Skeletal muscle satellite cell (primary cell): ENCODE results near the gene PSPH. TPM values are rescaled to one million over a fixed set of nuclear protein-coding genes. Genes with fewer than 3 reads are reported as not detected.
"Not testable (repeated sequence)": the region's sequence is repeated elsewhere in the genome, so short reads cannot be mapped to it uniquely, and the experiment has no call there.

Source experiments
- H3K27me3 ChIP-seq: 2 replicates; pipeline ENCODE4 v1.7.0; 2013; ENCODE audit warnings: low read length; ENCODE audit not compliant: control insufficient read depth, insufficient read depth
- H3K36me3 ChIP-seq: 2 replicates; pipeline ENCODE4 v1.7.0; 2013; ENCODE audit warnings: mild to moderate bottlenecking, control low read depth, low read length; ENCODE audit not compliant: insufficient read depth
- H3K4me1 ChIP-seq: 2 replicates; pipeline ENCODE4 v1.7.0; 2013; ENCODE audit warnings: low read length; ENCODE audit not compliant: control insufficient read depth, insufficient read depth
- H3K4me2 ChIP-seq: 2 replicates; pipeline ENCODE4 v1.7.0; 2013; ENCODE audit warnings: mild to moderate bottlenecking, low read length
- H3K4me3 ChIP-seq: 2 replicates; pipeline ENCODE4 v1.7.0; 2013; ENCODE audit warnings: low read length
- H3K9ac ChIP-seq: 2 replicates; pipeline ENCODE4 v1.7.0; 2013; ENCODE audit warnings: mild to moderate bottlenecking, low read depth, low read length, moderate library complexity
- H3K9me3 ChIP-seq: replicated peaks from 2 replicates; pipeline ENCODE4 v1.7.0; 2013; ENCODE audit warnings: mild to moderate bottlenecking, control low read depth, low read length
- total RNA-seq: library from RNA; depleted of rRNA; stranded (reverse); fragments of >200 nt; gene quantifications from 2 replicates; pipeline ENCODE4 v1.2.3, GENCODE V29; 2012; rRNA removed

Gene PSPH
- 47.7 and 57.7 TPM in 2 replicates for total RNA-seq

DNA sequence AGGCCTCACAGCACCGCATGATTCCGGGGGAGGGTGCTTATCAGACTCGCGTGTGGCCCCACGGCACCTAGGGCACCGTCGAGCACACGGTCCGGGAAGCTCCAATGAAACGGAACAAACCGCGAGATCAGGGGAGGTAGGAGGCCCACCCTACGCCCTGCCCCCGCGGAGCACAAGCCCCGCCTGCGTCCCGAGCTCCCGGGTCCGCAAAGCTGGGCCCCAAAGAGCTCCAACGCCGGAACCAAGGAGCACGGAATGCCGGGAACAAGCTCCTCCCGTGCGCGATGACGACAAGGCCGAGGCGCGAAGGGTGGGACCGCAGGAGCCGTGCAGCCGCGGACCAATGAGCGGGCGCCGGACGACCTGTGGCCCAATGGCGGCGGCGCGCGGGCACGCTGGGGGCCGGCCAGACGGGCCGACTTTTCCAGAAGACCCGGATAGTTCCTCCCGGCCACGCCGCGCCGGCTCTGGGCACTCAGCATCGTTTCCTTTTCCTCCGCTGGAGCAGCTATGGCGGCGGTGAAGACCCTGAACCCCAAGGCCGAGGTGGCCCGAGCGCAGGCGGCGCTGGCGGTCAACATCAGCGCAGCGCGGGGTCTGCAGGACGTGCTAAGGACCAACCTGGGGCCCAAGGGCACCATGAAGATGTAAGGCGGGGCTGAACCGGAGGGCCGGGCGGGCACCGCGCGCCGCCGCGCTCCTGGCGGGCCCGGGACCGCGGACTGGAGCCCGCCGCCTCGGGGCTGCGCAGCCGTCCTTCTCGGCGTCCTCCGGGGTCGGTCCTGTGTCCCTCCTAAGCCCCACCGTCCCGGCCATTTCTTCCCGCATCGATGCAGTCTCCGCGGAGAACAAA, at the start of gene PSPH, which contains the start of gene CCT6A:
TSS of gene PSPH (minus strand) at position 106 of the 853 bp plus-strand sequence. CDS start 30,232 bp downstream, outside the sequence.
TSS of gene CCT6A (plus strand) at position 427 of the 853 bp plus-strand sequence. CDS start at position 511, 84 bp downstream.
- Histone ChIP-seq H3K9ac (peak within 1 kb of the TSS; percentile 99), H3K9me3 (no peaks in the 10 kb centered on the region), H3K36me3 (peaks cover 38% of the 10 kb centered on the region), H3K4me1 (peaks cover 25% of the 10 kb centered on the region), H3K4me2 (peak within 1 kb of the TSS; percentile 98), H3K4me3 (peak within 1 kb of the TSS; percentile 93), H3K27me3 (no peaks in the 10 kb centered on the region)

- Histone ChIP-seq H3K9me3 (no peaks in the 10 kb centered on the region), H3K9ac (no peak overlapping the region), H3K4me1 (peaks cover 7% of the 10 kb centered on the region), H3K4me3 (no peak overlapping the region), H3K36me3 (peaks cover 41% of the 10 kb centered on the region), H3K4me2 (no peak overlapping the region), H3K27me3 (no peaks in the 10 kb centered on the region)
These were observed 48.4 kb upstream of the PSPH start for GRCh38 chr7:56099653-56100052.

- not testable (repeated sequence) for H3K4me1 ChIP-seq, H3K27me3 ChIP-seq, H3K9me3 ChIP-seq, H3K4me2 ChIP-seq, H3K4me3 ChIP-seq, H3K9ac ChIP-seq
- H3K36me3 ChIP-seq, result peaks cover 34% of the 10 kb centered on the region
These were observed 47.2 kb upstream of the PSPH start for GRCh38 chr7:56098187-56099008.

DNA sequence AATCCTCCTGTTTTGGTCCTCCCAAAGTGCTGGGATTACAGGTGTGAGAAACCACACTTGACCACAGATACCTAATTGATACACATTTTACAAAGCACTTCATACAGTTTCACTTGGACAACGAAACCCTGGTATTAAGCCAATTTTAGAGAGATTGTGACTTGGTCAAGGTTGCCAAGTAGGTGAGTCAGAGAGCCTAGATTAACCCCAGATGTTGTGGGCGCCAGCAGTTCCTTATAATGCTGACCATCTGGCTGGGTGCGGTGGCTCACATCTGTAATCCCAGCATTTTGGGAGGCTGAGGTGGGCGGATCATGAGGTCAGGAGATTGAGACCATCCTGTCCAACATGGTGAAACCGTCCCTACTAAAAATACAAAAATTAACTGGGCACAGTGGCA, 46.5 kb upstream of the PSPH start:
- no peak overlapping the region for H3K9ac ChIP-seq
- H3K4me2 ChIP-seq, result no peak overlapping the region
- H3K27me3 ChIP-seq, result no peaks in the 10 kb centered on the region
- no peak overlapping the region for H3K4me3 ChIP-seq
- H3K4me1 ChIP-seq, result peaks cover 12% of the 10 kb centered on the region
- H3K36me3 ChIP-seq, result peaks cover 30% of the 10 kb centered on the region
- H3K9me3 ChIP-seq, result no peaks in the 10 kb centered on the region

DNA sequence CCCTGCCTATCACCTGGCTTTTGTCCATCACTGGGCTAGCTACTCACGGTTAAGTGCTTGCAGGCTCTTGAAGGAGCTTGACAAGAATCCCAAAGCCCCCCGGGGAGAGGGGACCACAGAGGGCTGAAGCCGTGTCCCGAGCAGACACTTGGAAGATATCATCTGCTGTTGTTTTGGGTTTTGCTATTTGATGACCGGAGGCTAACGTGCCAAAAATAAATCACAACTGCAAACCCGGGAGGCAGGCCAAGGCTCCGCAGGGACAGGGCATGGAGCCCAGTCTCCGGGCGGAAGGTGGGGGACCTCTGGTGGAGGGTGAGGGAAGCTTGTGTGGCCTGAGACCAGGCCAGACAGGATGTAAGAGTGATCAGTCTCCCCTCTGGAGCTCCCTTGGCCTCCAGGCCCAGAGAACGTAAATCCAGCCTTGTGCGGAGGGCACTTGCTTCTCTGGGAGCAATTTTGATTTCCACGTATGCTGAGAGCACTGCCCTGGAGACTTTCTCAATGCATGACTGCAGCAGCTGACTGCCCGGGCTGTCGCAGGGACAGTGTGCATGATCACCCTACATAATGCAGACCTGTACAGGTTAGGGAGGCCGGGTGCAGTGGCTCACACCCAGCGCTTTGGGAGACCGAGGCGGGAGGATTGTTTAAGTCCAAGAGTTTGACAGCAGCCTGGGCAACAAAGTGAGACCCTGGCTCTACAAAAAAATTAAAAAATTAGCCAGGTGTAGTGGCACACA, 41.7 kb upstream of the PSPH start, which contains the start of gene PHKG1:
TSS of gene PHKG1 (minus strand) at position 164 of the 743 bp plus-strand sequence. CDS start 4,011 bp downstream, outside the sequence.
- H3K9ac ChIP-seq, result peak within 1 kb of the TSS; percentile 3
- no peaks in the 10 kb centered on the region for H3K9me3 ChIP-seq
- peak within 1 kb of the TSS; percentile 2 for H3K4me3 ChIP-seq
- H3K4me2 ChIP-seq, result peak within 1 kb of the TSS; percentile 49
- H3K27me3 ChIP-seq, result no peaks in the 10 kb centered on the region
- H3K36me3 ChIP-seq, result no peaks in the 10 kb centered on the region
- peaks cover 17% of the 10 kb centered on the region for H3K4me1 ChIP-seq

DNA sequence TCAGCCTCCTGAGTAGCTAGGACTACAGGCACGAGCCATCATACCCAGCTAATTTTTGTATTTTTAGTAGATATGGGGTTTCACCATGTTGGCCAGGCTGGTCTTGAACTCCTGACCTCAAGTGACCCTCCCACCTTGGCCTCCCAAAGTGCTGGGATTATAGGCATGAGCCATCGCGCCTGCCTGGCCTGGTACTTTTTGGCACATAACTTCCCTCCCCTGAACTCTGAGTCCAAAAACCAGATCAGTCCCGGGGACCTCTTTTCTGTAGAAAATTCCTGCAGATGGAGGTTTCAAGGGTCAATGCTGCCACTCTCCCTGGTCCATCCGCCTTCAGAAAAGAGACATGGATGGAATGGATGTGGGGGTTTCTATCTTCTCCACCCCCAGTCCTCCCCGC, 41.1 kb upstream of the PSPH start:
- H3K9ac ChIP-seq, result peak overlapping the region; percentile 3

DNA sequence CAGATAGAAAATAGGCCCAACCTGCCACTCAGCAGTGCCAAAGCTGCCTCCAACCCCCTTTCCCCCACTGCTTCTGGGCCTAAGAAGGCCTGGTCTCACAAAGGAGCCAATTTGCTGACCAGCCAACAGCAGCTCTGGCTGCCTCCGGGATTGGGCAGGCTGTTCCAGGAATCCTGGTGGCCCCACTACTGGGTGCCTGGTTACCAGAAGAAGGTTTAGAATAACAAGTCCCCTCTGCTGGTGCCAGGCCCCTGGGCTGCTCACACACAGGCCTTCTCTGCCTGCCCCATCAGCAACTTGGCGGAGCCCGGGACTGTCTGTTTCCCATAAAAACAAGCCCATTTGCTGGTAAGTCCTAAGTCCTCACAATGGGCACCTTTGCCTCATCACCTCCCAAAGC, 40.3 kb upstream of the PSPH start:
- Histone ChIP-seq H3K27me3 (no peaks in the 10 kb centered on the region), H3K9ac (no peak overlapping the region), H3K4me3 (no peak overlapping the region), H3K4me1 (peaks cover 10% of the 10 kb centered on the region), H3K36me3 (no peaks in the 10 kb centered on the region), H3K4me2 (no peak overlapping the region), H3K9me3 (no peaks in the 10 kb centered on the region)

More for the DNA sequence above, 41.1 kb upstream of the PSPH start:
- H3K36me3 ChIP-seq, H3K27me3 ChIP-seq, H3K9me3 ChIP-seq: not testable (repeated sequence)
- Histone ChIP-seq H3K4me1 (peaks cover 11% of the 10 kb centered on the region), H3K4me3 (peak overlapping the region; percentile 2), H3K4me2 (peak overlapping the region; percentile 49)

DNA sequence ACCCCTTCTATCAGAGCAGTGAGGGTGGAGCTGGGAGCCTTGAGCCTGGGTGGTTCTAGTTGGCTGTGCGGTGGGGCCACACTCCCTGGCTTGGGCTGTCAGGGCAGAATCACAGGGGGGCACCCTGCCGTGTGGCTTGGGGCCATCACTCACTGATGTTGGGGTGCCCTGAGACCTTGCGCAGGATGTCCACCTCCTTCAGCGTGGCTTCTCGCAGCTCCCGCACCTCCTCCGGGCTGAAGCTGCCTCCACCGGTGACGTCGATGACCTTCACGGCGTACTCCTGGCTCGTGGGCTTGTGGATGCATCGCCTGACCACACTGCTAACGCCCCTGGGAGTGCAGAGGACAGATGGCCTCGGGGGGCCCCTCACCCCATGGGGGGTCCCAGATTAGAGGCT, 36.2 kb upstream of the PSPH start:
- peaks cover 2% of the 10 kb centered on the region for H3K4me1 ChIP-seq
- H3K36me3 ChIP-seq, result no peaks in the 10 kb centered on the region
- no peak overlapping the region for H3K4me3 ChIP-seq
- H3K4me2 ChIP-seq, result no peak overlapping the region
- no peaks in the 10 kb centered on the region for H3K27me3 ChIP-seq
- no peaks in the 10 kb centered on the region for H3K9me3 ChIP-seq
- H3K9ac ChIP-seq, result no peak overlapping the region

DNA sequence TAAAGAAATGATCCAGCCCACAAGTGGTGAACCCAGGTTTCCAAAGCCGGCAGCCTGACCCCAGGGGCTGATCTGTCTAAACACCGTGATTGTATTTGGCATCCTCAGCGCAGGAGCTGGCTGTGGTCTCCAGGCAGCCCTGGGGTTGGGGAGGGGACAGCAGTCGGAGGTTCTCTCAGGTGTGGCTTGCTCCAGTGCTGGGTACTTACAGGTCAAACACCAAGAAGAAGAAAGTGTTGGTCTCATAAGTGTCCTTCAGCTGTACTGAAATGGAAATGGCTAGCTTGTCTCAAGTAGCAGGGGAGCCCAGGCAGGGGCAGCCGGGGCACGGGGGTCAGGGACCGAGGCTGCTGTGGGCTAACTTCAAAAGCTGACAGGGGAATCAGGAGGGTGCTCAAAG, 35.5 kb upstream of the PSPH start:
- H3K4me2 ChIP-seq, result no peak overlapping the region
- H3K9me3 ChIP-seq, result no peaks in the 10 kb centered on the region
- no peak overlapping the region for H3K4me3 ChIP-seq
- no peaks in the 10 kb centered on the region for H3K4me1 ChIP-seq
- no peaks in the 10 kb centered on the region for H3K27me3 ChIP-seq
- H3K36me3 ChIP-seq, result no peaks in the 10 kb centered on the region
- no peak overlapping the region for H3K9ac ChIP-seq

DNA sequence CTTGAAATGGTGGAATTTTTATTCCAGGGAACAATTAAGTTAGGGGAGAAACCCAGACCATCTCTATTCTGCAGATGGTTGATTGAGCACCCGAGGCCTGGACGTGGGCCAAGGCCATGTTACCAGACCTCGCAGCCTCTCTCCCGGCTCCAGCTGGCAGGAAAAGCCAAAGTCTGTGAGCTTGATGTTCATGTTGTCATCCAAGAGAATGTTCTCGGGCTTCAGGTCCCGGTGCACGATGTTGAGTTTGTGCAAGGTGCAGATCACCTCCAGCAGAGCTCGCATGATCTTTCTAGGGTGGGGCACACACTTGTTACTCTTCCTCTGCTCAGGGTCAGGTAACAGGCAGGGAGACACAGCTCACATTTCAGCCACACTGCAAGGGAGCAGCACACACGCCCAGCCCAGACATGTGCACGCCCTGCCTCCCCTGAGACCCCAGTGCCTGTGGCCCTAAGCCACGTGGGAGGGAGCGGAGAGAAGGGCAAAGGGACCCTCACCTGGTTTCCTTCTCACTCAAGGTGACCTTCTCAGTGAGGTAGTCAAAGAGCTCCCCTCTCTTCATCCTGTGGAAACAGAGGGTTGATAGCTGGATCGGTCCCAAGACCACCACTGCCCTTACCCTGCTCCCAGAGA, 32.0 kb upstream of the PSPH start:
- Histone ChIP-seq H3K4me3 (no peak overlapping the region), H3K27me3 (no peaks in the 10 kb centered on the region), H3K36me3 (peaks cover 15% of the 10 kb centered on the region), H3K4me2 (no peak overlapping the region), H3K9ac (no peak overlapping the region), H3K9me3 (no peaks in the 10 kb centered on the region), H3K4me1 (peaks cover 11% of the 10 kb centered on the region)
